Kidney epithelial cell (primary cell): Measurements from ENCODE around the gene RGS12. TPM values are rescaled to one million over a fixed set of nuclear protein-coding genes. Genes with fewer than 3 reads are reported as not detected.

Source experiments
- DNase-seq: peaks from one replicate; pipeline ENCODE4 v3.0.0-alpha.2; 2010; ENCODE audit warnings: low read depth
- H3K27me3 ChIP-seq: 2 replicates; pipeline ENCODE4 v1.6.0; 2011; ENCODE audit warnings: low read length; ENCODE audit not compliant: control insufficient read depth, insufficient read depth
- H3K36me3 ChIP-seq: 2 replicates; pipeline ENCODE4 v1.5.1; 2011; ENCODE audit warnings: low read length; ENCODE audit not compliant: control insufficient read depth, insufficient read depth
- H3K4me3 ChIP-seq: 2 replicates; pipeline ENCODE4 v1.5.1; 2011; ENCODE audit warnings: low read depth, mild to moderate bottlenecking, control low read depth, low read length
- total RNA-seq: library from RNA; depleted of rRNA; stranded (reverse); fragments of >200 nt; gene quantifications from 2 replicates; pipeline ENCODE4 v1.2.3, GENCODE V29; 2015
- TF ChIP-seq, protein P1 (sequence below): IDR thresholded peaks from 2 replicates; pipeline ENCODE4 v1.5.1; 2011; ENCODE audit warnings: mild to moderate bottlenecking, moderate library complexity, low read length, control low read depth, inconsistent platforms; ENCODE audit not compliant: insufficient read depth, poor library complexity, severe bottlenecking

The RGS12 gene
- total RNA-seq, 1 donor from 2014 or later = 28.7 TPM

- Histone ChIP-seq H3K36me3 (no peaks in the 10 kb centered on the region), H3K4me3 (no peak overlapping the region), H3K27me3 (no peaks in the 10 kb centered on the region)
- DNase-seq = no peak
- TF ChIP-seq, protein P1, sequence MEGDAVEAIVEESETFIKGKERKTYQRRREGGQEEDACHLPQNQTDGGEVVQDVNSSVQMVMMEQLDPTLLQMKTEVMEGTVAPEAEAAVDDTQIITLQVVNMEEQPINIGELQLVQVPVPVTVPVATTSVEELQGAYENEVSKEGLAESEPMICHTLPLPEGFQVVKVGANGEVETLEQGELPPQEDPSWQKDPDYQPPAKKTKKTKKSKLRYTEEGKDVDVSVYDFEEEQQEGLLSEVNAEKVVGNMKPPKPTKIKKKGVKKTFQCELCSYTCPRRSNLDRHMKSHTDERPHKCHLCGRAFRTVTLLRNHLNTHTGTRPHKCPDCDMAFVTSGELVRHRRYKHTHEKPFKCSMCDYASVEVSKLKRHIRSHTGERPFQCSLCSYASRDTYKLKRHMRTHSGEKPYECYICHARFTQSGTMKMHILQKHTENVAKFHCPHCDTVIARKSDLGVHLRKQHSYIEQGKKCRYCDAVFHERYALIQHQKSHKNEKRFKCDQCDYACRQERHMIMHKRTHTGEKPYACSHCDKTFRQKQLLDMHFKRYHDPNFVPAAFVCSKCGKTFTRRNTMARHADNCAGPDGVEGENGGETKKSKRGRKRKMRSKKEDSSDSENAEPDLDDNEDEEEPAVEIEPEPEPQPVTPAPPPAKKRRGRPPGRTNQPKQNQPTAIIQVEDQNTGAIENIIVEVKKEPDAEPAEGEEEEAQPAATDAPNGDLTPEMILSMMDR = no peak
Observed at GRCh38 chr4:3321295-3321889, 28.6 kb downstream of the RGS12 start.

DNA sequence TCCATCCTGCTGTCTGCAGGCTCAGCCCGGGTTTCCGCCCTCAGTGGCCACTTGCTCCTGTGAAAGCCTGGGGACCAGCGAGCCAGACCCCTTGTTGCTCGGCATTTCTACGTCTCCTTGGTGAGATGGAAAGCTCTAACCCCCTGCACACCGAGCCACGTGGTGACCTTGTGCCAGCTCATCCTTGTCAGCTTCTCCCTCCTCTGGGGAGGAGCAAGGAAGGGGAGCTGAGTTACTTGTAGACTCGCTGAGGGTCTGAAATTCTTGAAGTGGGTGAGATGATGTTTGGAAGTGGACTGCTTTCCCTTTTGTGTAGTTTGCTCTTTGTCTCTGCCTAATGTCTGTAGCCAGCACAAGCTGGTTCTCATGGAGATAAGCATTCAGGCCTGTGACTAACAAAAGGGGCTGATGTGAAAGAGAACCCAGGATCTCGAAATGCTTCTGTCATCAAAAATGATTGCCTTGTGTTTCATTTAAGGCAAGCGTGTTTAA lies 29.3 kb downstream of the RGS12 start:
- TF ChIP-seq, protein P1 = no peak
- no peak for DNase-seq

GRCh38 chr4:3323071-3323481 lies 30.3 kb downstream of the RGS12 start:
- no peak for DNase-seq
- TF ChIP-seq, protein P1 = no peak
- Histone ChIP-seq H3K4me3 (no peak overlapping the region), H3K27me3 (no peaks in the 10 kb centered on the region), H3K36me3 (no peaks in the 10 kb centered on the region)

More for the DNA sequence above, 29.3 kb downstream of the RGS12 start:
- Histone ChIP-seq H3K27me3 (no peaks in the 10 kb centered on the region), H3K4me3 (no peak overlapping the region), H3K36me3 (no peaks in the 10 kb centered on the region)

- TF ChIP-seq, protein P1 = no peak
- DNase-seq = no peak
- Histone ChIP-seq H3K27me3 (no peaks in the 10 kb centered on the region), H3K4me3 (no peak overlapping the region), H3K36me3 (no peaks in the 10 kb centered on the region)
Observed at GRCh38 chr4:3324093-3324815, 31.4 kb downstream of the RGS12 start.

DNA sequence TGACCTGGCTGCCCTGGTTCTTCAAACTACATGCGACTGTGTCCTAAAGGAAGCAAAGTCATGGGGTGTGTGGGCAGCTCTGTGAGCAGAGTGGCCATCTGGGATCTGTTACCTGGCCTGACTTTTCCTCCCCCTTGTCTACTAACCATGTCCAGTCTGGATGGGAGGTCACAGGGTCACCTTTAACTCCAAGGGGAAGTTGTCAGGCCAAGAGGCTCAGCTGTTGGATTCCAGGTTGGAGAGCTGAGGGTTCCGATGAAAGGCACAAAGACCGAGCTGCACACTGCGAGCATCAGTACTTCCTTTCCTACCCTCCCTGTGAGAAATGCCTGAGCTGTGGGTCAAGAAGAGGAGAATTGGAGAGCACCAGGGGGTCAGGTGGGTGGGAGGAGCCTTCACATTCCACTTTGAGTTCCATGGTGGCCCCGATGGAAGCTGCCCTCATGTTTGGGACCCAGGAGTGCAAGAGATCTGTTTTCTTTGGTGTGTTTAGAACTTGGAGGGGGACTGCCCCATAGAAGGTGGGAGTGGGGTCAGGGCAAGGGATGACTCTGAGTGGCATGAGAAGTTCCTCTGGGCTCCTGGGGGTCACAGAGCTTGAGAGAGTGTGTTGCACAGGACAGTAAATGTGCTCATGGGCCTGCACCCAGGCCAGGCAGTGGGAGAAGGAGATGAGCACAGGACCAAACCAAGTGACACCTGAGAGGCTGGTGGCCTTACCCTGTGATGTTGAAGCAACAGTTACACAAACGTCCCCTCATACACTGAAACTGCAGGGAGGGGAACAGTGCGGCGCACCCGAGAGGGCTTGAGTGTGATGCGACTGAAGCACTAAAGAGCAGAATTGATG lies 36.2 kb downstream of the RGS12 start:
- H3K36me3 ChIP-seq = no peaks in the 10 kb centered on the region
- H3K4me3 ChIP-seq = no peak overlapping the region
- no peak for DNase-seq
- no peaks in the 10 kb centered on the region for H3K27me3 ChIP-seq
- TF ChIP-seq, protein P1 = no peak
